Measurements from ENCODE around the gene CFAP68.
"Not testable (repeated sequence)": the region's sequence is repeated elsewhere in the genome, so short reads cannot be mapped to it uniquely, and the experiment has no call there.

Gene CFAP68

DNA sequence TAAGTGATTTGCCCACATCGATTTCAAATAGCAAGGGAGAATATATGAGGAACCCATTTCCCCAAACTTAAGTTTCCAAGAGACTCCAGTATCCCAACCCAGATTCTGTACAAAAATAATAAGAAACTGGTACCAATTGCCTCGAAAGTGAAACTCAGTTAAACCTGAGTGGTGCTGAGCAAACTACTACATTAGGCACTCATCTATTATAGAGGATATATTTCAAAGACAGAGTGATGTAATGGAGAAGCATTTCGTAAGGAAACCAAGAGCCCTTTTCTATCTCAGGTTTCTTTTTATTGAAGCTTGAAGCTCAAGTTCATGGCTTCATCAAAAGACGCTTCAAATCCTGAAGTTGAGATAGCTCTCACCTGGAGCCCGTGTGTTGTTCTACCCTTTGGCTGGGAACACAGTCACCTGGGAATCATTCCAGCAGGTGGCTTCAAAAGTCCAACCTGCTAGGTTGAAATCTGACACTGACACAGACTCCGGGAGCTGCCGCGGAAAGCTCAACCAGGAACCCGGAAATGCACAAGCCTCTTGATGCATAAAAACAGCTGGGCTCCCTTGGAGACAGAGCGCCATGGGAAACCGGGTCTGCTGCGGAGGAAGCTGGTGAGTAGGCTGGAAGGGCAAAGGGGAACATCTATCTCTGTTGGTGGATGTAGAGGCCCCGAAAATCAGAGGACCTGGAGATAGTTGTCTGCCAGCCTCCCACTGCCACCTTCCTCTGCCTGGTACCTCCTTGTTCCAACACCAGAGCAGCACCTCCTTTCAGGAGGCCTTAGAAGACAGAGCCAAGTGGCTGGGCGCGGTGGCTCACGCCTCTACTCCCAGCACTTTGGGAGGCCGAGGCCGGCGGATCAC is 39.3 kb downstream of the CFAP68 start, which contains the start of gene C11orf52:
Gene C11orf52 (plus strand): TSS at position 524 of the 867 bp plus-strand sequence. CDS start 60 bp downstream, at position 584.
- no peak for DNase-seq

DNA sequence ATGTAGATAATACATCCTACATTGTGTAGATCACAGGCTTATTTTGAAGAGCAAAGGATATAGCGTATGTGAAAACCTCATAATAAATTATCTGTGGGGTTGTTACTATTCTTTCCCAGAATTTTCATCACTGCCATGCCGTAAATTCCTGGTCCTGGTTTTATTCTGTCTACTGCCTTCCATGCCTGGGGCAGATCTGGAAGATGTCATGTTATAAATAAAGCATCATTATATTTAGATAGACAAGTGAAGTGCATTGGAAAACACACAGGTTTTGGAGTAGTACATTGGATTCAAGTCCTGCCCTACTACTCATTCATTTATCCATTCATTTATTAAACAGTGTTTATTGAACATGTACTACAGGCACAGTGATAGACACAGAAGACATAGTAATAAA is 41.6 kb downstream of the CFAP68 start:
- DNase-seq = no peak

DNA sequence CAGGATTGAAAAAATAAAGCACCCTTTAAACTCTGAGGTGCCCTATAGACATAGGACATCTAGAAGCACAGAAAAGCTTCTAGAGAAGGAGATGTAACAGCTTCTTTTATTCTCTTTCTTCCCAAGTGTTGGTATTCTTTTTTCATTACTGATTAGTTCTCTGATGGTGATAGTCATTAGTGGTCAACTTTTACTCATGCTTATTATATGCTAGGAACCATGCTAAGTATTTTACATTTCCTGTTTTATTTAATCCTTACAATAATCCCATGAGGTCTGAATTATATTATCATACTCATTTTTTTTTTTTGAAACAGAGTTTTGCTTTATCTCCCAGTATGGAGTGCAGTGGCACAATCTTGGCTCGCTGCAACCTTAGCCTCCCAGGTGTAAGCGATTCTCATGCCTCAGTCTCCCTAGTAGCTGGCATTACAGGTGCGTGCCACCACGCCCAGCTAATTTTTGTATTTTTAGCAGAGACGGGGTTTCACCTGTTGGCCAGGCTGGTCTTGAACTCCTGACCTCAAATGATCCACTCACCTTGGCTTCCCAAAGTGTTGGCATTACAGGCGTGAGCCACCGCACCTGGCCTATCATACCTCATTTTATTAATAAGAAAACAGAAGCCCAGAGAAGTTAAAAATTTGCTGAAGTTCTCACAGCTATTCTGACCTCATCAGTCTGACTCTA is 42.3 kb downstream of the CFAP68 start:
- no peak for DNase-seq

DNA sequence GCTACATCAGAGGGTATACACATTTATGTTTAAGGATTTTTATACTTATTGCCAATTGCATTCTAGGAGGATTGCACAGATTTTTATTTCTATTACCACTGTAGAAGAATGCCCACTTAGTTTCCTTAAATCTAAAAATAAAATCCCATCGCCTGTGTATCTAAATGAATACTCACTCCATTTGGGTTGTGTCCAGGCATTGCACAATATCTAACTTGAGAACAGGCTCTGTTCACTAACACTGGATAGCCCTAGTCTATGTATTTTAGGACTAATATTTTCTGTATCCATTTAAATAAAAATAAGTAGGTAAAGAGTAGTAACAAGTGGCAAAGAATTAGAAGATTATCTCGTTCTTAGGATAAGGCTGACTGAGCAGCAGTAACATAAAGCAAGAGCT is 43.5 kb downstream of the CFAP68 start:
- DNase-seq = no peak

DNA sequence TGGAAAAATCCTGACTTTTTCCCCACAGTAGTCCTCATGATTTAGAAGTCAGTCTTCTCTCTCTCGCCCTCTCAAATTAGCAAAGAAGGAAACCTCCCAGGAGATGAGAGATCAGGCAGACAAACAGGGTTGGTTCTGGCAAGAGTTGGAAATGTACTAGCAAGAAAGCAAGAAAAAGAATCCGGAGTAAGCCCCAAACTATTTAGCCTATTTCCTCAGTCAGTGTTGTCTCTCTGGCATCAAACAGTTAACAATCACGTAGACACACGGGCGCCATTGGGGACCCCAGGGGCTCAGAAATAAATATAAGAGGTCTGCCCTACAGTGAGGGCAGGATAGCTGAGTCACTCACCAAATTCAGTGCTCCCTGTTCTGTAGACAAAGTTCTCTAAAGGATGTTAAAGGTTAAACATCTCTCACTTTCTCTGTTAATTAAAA is 44.0 kb downstream of the CFAP68 start:
- DNase-seq = no peak

DNA sequence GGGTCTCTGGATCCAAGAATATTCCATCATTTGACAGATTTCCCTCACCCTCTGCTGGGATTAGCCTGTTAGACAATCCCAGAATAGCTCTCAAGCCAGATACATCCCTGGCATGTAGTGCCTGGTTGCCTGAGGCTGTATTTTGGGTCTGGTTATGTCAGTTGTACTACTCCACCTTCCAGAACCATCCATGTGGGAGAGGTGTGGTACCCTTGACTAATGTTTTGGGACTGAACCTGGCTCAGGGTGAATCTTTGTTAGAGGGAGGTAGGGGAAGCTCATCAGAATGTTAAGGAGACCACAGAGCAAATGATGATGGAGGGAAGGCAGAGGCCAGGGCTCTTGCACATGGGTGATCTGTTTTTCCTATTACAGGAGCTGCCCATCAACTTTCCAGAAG is 44.6 kb downstream of the CFAP68 start:
- no peak for DNase-seq

DNA sequence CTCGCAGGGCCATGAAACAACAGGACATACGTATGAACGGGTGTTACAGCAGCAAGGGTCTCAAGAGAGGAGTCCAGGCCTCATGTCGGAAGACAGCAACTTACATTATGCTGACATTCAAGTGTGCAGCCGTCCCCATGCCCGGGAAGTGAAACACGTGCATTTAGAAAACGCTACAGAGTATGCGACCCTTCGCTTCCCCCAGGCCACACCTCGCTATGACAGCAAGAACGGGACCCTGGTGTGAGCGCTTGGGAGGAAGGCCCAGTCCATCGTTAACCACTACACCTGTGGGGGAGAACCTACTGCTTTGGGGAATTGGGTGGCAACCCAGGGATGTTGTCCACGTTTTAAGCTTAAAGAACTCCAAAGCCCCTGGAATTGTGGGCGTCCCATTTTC is 46.6 kb downstream of the CFAP68 start:
- no peak for DNase-seq

DNA sequence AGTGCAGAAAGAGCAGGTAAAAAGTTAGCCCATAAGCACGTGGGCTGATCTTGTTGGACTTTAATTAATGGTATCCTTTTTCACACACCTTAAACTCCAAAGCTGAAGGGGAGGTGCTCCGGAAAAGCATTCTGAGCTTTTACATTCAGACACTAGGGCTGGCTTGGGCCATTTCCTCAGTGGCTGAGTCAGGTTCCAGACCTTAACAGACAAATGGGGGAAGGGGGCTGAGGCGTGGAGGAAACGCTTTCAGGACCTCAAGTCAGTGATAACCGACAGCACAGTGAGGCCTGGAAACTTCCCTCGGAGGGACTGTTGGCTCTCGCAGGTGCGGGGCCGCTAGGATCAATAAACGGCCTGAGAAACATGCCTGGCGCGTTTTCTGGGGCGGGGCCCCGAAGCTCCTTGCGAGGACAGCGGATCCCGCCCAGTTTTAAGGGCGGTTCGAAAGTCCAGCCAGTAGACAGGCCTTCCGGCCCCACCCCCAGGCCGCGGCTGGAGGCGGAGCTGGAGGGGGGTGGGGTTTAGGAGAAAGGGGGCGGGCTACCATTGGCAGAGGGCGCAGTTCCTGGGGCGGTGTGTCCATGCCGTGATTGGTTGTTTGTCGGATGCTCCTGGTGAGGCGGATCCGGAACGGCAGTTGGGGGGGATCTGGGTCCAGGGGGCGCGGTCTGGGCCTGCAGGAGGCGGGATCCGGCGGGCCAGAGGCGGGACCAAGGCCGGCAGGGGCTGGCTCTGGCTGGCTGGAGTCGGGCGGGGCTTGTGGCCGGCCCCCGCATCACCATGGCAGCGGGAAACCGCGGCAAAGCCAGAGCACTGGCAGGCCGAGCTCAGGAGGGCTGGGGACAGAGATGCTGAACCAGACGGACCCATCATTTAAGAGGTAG is 47.4 kb downstream of the CFAP68 start:
- DNase-seq = peak; percentile 93 to 94

DNA sequence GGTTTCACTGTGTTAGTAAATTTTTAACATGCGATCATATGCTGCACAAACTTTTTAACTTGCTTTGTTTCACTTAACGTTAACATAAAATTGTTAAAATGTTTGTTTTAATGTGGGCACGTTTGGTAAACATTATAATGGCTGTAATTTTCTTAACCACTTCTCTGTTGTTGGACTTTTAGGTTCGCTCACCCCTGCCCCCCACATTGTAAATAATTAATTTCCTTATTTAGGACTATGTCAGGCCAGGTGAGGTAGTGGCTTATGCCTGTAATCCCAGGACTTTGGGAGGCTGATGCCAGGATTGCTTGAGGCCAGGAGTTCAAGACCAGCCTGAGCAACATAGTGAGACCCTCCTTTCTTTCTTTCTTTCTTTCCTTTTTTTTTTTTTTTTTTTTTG is 51.1 kb downstream of the CFAP68 start:
- DNase-seq = no peak

DNA sequence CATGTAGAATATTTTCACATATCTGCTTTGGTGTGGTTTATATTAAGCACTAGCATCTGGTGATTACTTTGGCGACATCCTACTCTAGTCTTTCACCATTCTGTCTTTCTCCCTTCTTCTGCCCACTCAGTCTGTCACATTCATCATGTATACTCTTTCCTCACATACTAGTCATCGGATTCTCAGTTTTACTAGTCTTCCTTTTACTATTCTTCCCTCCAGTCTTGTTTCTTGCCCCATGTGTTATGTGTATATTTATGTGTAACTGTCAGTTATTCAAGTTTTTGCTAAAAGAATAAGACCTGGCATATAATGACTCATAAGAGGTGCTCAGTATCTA is 53.2 kb downstream of the CFAP68 start:
- DNase-seq = no peak

DNA sequence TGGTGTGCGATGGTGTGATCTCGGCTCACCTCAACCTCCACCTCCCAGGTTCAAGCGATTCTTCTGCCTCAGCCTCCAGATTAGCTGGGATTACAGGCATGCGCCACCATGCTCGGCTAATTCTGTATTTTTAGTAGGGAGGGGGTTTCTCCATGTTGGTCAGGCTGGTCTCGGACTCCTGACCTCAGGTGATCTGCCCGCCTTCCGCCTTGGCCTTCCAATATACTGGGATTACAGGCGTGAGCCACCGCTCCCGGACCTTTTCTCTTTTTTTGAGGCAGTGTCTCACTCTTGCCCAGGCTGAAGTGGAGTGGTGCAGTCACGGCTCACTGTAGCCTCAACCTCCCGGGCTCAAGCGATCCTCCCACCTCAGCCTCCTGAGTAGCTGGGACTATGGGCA is 53.8 kb downstream of the CFAP68 start:
- not testable (repeated sequence) for DNase-seq

DNA sequence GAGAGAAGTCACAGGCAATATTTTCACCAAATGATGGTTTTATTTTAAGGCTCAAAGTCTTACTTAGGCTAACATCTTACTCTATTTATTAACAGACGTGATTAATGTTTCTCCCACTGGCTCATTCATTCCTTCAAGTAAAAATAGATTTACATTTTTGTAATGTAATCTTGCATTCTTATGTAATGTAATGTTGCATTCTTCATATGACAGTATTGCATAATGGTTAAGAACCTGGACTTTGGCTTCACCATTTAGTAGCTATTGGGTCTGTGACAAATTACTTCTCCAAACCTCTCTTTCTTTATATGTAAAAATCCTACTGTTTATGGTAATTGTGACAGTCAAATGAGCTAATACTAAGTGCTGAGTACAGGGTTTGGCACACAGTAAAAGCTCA is 54.5 kb downstream of the CFAP68 start:
- DNase-seq = no peak

DNA sequence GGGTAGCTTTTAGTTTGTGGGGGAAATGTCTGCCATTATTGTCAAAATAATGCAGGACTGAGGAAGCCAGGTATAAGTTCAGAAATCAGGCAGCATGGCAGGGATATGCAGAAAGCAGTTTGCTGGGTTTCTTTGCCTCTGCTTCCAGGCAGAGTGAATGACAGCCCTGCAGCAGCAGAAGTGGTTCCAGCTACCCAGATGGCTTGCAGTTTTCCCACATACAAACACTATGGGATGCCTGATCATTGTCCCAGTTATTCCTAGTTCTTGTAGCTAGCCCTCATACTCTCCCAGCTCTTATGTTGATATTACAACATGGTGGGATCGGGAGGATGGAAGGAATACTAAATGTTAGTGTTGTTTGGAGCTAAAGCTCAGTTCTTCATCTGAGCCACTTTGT is 55.0 kb downstream of the CFAP68 start:
- no peak for DNase-seq
